AG04449 (cell line): ENCODE data around the gene NME7.

ENCODE experiments used
- CTCF ChIA-PET: fragments of 350-600 bp; formaldehyde crosslinking; extraction: SDS; loops from one replicate; lab custom pipeline; 2021; ENCODE audit warnings: antibody characterized with exemption; lab: Yijun Ruan, JAX
- POLR2A ChIA-PET: fragments of 400-600, 350-600 bp; formaldehyde crosslinking; extraction: SDS; loops from one replicate; lab custom pipeline; 2020; ENCODE audit warnings: antibody characterized with exemption, inconsistent platforms; lab: Yijun Ruan, JAX
- DNase-seq: peaks from one replicate; pipeline ENCODE4 v3.0.0-alpha.2; 2010; ENCODE audit warnings: low read depth, low spot score
- H3K4me3 ChIP-seq: 2 replicates; pipeline ENCODE4 v1.5.1; 2011; ENCODE audit warnings: low read depth, mild to moderate bottlenecking, control low read depth, low read length
- CTCF ChIP-seq: IDR thresholded peaks from one replicate; pipeline ENCODE4 v1.5.1; 2011; ENCODE audit warnings: mild to moderate bottlenecking, moderate library complexity, low read length, control low read depth, inconsistent platforms; ENCODE audit not compliant: insufficient read depth; ENCODE audit errors: missing control alignments

NME7 gene

DNA sequence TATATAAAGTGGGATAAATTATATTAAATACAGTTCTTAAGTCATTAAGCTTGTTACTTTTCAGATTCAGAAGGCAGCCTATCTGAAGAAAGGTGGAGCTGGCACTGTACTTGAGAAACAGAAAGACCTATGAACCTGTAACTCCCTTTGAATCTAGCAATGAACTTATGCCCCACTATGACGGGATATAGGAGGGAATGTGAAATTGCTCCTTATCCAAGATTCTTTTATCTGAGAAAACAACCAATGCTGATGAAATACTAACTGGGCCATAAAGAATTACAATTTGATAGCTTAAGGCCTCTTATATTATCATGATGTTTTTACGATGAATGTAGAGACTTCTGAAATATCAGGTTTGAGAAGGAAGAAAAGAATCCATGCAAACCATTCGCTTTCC, 211.0 kb downstream of the NME7 start:
- ChIA-PET CTCF (no interaction called here), POLR2A (no interaction called here)
- no peak for TF ChIP-seq CTCF
- no peak overlapping the region for H3K4me3 ChIP-seq
- no peak for DNase-seq

GRCh38 chr1:169155675-169156074, 211.9 kb downstream of the NME7 start:
- CTCF ChIA-PET, result no interaction called here
- TF ChIP-seq CTCF, result no peak
- DNase-seq, result no peak
- POLR2A ChIA-PET, result no interaction called here
- H3K4me3 ChIP-seq, result no peak overlapping the region

DNA sequence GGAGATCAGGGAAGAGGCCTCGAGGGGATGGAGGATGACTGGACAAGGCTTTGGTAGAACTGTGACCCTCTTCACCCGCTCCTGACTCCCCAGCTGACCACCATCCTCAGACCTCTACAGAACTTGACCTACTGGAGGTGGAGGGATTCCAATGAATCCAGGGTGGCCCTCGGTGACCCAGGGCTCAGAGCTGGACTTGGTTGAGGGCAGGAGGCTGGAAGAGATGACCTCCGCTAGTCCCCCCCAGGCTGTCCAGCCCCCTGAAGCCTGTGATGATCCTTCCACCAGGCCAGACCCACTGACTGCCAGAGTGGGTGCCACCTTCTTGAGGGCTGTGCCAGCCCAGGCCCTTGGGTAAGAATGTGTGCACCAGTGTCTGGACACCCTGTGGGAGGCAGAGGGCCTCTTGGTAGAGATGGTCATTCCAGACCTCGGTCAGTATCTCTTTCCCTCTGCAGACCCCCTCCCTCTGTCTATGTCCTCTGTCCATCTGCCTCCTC, 216.2 kb downstream of the NME7 start:
- ChIA-PET CTCF (interaction anchor here (0.9 kb wide), 1 partner anchor 197 kb away, joined by 3 read pairs; no protein-coding TSS in a partner anchor), POLR2A (no interaction called here)
- no peak for DNase-seq
- TF ChIP-seq CTCF, result no peak
- H3K4me3 ChIP-seq, result no peak overlapping the region

DNA sequence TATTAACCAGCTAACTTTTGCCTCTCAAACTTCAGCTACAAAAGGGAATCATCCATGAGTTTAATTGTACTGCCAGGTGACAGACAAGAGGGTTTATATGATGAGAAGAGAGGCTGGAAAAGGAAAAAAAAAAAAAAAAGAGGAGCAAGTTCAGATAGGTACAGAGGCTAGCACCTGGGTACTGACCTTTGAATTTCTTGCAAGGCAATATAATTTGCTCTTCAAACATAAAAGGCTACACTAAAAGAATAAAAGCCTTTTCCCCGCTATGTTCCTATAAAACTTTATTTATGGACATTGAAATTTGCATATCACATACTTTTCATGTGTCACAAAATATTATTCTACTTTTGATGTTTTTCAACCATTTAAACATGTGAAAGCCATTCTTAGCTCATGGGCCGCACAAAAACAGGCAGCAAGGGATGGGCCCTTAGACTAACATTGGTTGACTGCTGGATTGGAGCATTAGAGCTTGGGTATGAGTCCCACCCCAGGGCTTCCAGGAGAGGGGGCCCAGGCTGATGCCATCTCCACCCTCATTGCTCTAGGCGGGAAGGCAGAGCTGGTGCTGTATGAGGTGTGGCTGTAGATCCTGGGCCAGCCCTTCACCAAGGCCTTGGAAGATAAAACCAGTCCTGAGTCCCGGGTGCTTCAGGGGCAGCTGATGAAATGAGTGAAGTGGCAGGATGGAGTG, 216.8 kb downstream of the NME7 start:
- POLR2A ChIA-PET, result no interaction called here
- TF ChIP-seq CTCF, result no peak
- no peak for DNase-seq
- no peak overlapping the region for H3K4me3 ChIP-seq
- CTCF ChIA-PET, result interaction anchor here (0.9 kb wide), 1 partner anchor 198 kb away, joined by 3 read pairs; no protein-coding TSS in a partner anchor

DNA sequence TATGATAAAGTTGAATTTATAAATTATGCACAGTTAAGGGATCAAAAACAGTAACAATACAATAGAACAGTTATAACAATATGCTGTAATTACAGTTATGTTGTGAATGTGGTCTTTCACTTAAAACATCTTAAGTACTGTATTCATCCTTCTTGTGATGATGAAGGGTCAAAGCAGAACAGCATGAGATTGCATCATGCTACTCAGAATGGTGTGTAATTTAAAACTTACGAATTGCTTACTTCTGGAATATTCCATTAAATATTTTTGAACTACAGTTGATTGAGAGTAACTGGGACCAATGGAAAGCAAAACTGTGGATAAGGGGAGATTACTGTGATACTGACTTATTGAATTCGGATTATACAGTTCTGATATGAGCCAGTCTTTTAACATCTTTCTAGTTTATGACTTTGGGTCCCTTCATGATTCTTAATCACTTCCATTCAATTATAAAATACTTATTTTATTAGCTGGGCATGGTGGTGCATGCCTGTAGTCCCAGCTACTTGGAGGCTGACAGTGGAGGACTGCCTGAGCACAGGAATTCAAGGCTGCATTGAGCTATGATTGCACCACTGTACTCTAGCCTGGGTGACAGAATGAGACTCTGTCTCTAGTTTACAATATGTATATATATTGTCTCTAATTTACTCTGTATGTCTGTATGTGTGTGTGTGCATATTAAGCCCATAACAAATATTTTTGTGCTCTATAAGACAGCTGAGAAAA, 217.9 kb downstream of the NME7 start:
- no peak overlapping the region for H3K4me3 ChIP-seq
- no peak for TF ChIP-seq CTCF
- ChIA-PET CTCF (no interaction called here), POLR2A (no interaction called here)
- no peak for DNase-seq
